ENCODE measurements around the gene S100A4. TPM values are rescaled to one million over a fixed set of nuclear protein-coding genes. Genes with fewer than 3 reads are reported as not detected.

The S100A4 gene
- total RNA-seq, 2 donors from 2014 or later = 206 to 332 TPM

Other genes starting within 250 kb of the S100A4 start
- not detected for gene PGLYRP3, start 232.9 kb downstream of the S100A4 start, total RNA-seq
- gene PGLYRP4, start 197.0 kb downstream of the S100A4 start, total RNA-seq = not detected
- 100 to 1,000 TPM; 184 to 529 TPM for gene S100A9, start 188.0 kb downstream of the S100A4 start, total RNA-seq
- gene S100A12, start 170.2 kb downstream of the S100A4 start, total RNA-seq = 1 to 10 TPM; 5.2 to 8.8 TPM
- 100 to 1,000 TPM; 112 to 201 TPM for gene S100A8, start 154.7 kb downstream of the S100A4 start, total RNA-seq
- gene S100A7A, start 129.3 kb downstream of the S100A4 start, total RNA-seq = not detected
- not detected for gene S100A7, start 85.2 kb downstream of the S100A4 start, total RNA-seq
- 100 to 1,000 TPM; 449 to 518 TPM for gene S100A6, start 9.8 kb downstream of the S100A4 start, total RNA-seq
- not detected for gene S100A5, start 4.9 kb downstream of the S100A4 start, total RNA-seq
- 1 to 10 TPM in 1 of 2 donors, under 1 TPM in 1; 0.77 to 3.3 TPM for gene S100A3, start 3.5 kb upstream of the S100A4 start, total RNA-seq
- gene S100A2, start 20.0 kb upstream of the S100A4 start, total RNA-seq = under 1 TPM in 1 of 2 donors, not detected in 1; 0.84 TPM
- 10 to 100 TPM; 48.2 to 64.7 TPM for gene S100A16, start 67.3 kb upstream of the S100A4 start, total RNA-seq
- gene S100A14, start 70.5 kb upstream of the S100A4 start, total RNA-seq = 1 to 10 TPM; 1.8 to 5.8 TPM
- gene S100A13, start 81.7 kb upstream of the S100A4 start, total RNA-seq = 100 to 1,000 TPM; 169 to 197 TPM
- gene S100A1, start 82.6 kb upstream of the S100A4 start, total RNA-seq = 1,000 to 10,000 TPM; 1,254 to 1,508 TPM
- 10 to 100 TPM; 60.1 to 61.9 TPM for gene CHTOP, start 88.3 kb upstream of the S100A4 start, total RNA-seq
- 10 to 100 TPM; 45.3 to 46.0 TPM for gene SNAPIN, start 112.9 kb upstream of the S100A4 start, total RNA-seq
- gene ILF2, start 125.2 kb upstream of the S100A4 start, total RNA-seq = 10 to 100 TPM; 63.7 to 91.7 TPM
- 10 to 100 TPM; 28.5 to 39.0 TPM for gene NPR1, start 132.9 kb upstream of the S100A4 start, total RNA-seq
- gene INTS3, start 182.2 kb upstream of the S100A4 start, total RNA-seq = 10 to 100 TPM; 28.2 to 34.1 TPM
- 10 to 100 TPM; 22.9 to 26.5 TPM for gene SLC27A3, start 229.6 kb upstream of the S100A4 start, total RNA-seq